Measurements from ENCODE around the gene RMC1.

RMC1 gene

DNA sequence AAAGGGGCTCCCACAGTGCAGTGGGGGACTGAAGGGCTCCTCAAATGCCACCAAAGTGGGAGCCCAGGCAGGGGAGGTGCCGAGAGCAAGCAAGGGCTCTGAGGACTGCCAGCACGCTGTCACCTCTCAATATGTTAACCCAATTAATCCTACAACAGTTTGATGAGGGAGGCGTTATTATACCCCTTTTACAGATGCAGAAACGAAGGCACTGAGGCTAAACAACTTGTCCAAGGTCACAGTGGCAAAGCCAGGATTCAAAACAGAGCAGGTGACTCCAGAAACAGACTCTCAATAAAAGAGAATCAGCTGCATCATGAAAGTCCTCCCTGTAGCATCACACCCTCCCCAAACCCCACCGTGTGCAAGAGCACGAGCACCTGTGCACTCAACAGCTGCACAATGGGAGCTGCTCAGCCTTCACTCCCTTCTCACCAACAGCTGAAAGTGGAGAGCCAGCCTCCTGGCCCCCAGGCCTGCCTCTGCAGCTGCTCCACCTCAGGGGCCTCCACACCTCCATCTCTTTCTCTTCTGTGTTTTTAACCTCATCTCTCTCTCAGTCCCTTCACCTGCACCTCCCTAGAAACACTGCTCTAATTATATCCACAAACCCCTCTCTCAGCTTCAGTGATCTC lies 74.9 kb downstream of the RMC1 start:
- TF ChIP-seq, protein P1, sequence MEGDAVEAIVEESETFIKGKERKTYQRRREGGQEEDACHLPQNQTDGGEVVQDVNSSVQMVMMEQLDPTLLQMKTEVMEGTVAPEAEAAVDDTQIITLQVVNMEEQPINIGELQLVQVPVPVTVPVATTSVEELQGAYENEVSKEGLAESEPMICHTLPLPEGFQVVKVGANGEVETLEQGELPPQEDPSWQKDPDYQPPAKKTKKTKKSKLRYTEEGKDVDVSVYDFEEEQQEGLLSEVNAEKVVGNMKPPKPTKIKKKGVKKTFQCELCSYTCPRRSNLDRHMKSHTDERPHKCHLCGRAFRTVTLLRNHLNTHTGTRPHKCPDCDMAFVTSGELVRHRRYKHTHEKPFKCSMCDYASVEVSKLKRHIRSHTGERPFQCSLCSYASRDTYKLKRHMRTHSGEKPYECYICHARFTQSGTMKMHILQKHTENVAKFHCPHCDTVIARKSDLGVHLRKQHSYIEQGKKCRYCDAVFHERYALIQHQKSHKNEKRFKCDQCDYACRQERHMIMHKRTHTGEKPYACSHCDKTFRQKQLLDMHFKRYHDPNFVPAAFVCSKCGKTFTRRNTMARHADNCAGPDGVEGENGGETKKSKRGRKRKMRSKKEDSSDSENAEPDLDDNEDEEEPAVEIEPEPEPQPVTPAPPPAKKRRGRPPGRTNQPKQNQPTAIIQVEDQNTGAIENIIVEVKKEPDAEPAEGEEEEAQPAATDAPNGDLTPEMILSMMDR (conservative IDR thresholded peaks at IDR 0.05; ENCODE audit: low read length) = no peak
- no peak for DNase-seq (ENCODE audit: low read depth)
- H3K4me3 ChIP-seq (ENCODE audit: low read length) = no peak overlapping the region

DNA sequence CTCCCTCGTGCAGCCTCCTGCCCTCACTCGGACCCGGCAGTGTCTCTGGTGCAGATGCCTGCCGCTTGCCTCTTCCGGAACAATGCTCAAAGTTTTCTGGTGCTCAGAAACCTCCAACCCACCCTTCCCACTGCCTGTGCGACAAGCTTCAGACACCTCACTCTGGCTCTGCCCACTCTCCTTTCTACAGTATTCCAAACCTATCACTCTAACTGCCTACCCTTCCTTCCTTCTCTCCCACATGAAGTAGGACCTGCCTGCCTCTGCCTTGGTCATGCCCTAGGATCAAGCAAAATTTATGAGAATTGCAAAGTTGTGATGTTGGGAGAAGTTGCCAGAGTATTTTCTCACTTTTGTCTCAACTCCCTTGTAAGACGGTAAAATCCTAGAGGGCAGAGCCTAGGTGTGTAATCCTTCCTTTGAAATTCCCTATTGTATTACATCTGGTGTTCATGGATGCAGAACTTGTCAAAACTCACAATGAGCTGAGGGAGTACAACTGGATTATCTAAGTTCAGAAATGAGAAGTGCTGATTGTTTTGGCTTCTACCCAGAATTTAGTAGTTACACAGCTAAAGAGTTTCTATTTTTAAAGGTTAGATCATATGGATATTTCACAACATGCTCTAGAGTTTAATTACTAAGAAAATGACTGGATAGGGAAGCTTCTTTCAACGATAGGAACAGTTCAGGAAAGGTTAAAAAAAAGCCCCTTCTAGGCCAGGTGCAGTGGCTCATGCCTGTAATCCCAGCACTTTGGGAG lies 75.8 kb downstream of the RMC1 start:
- TF ChIP-seq, protein P1 (conservative IDR thresholded peaks at IDR 0.05; ENCODE audit: low read length) = no peak
- no peak for DNase-seq (ENCODE audit: low read depth)
- H3K4me3 ChIP-seq (ENCODE audit: low read length) = no peak overlapping the region

DNA sequence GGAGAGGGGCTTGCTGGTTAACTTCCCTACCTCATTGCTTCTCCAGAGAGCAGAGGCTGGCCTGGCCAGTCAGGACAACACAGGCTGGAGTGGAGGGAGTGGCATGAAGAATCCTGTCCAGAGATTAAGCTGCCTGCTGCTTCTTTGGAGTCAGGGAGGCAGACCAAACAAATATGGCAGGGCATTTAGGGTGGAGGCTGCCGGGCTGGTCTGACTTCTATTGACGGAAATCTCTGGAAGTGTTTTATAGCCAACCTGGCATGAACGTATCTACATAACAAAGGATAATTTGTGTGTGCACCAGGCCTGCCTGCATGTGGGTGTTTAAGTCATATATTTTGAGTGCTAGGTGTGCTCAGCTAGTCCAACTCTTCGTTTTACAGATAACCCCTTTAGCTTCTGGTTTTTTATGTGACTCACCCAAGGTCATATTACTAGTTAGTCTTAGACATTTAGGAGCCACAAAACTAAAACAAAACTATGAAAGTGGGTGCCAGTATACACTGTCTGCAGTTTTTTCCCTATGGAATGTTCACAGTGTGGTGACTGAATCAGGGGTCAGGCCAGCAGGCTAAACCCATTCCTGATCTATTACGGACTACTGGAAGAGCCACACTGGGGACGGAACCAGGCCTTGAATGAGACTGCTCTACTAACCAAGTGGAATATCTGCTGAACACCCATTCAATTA lies 77.5 kb downstream of the RMC1 start:
- DNase-seq (ENCODE audit: low read depth) = peak; percentile 71
- no peak overlapping the region for H3K4me3 ChIP-seq (ENCODE audit: low read length)
- TF ChIP-seq, protein P1 (conservative IDR thresholded peaks at IDR 0.05; ENCODE audit: low read length) = no peak
